H9 (cell line): ENCODE data around the gene C20orf96. TPM values are rescaled to one million over a fixed set of nuclear protein-coding genes. Genes with fewer than 3 reads are reported as not detected.

ENCODE experiments used
- DNase-seq: peaks from one replicate; pipeline ENCODE4 v3.0.0-alpha.2; 2017
- H2AFZ ChIP-seq: one replicate; pipeline ENCODE4 v1.6.1; 2013; ENCODE audit warnings: mild to moderate bottlenecking, low read length, control low read depth, moderate library complexity
- H2AK5ac ChIP-seq: 2 replicates; pipeline ENCODE4 v1.6.1; 2013; ENCODE audit warnings: low read length, control low read depth, mixed read lengths; ENCODE audit not compliant: insufficient read length
- H2BK120ac ChIP-seq: one replicate; pipeline ENCODE4 v1.6.1; 2013; ENCODE audit warnings: low read depth, mild to moderate bottlenecking, low read length, control low read depth, inconsistent platforms; ENCODE audit not compliant: poor library complexity, severe bottlenecking
- H2BK12ac ChIP-seq: 2 replicates; pipeline ENCODE4 v1.6.1; 2013; ENCODE audit warnings: low read length, control low read depth, mixed read lengths, low read depth; ENCODE audit not compliant: insufficient read length
- H2BK15ac ChIP-seq: 2 replicates; pipeline ENCODE4 v1.6.1; 2013; ENCODE audit warnings: low read depth, low read length, control low read depth
- H2BK20ac ChIP-seq: one replicate; pipeline ENCODE4 v1.6.1; 2013; ENCODE audit warnings: low read depth, mild to moderate bottlenecking, low read length, control low read depth, inconsistent platforms; ENCODE audit not compliant: poor library complexity, severe bottlenecking
- H2BK5ac ChIP-seq: 2 replicates; pipeline ENCODE4 v1.6.1; 2013; ENCODE audit warnings: low read length, control low read depth, mixed read lengths; ENCODE audit not compliant: insufficient read length
- H3K14ac ChIP-seq: 2 replicates; pipeline ENCODE4 v1.6.1; 2013; ENCODE audit warnings: low read length, control low read depth; ENCODE audit not compliant: insufficient read depth
- H3K18ac ChIP-seq: 2 replicates; pipeline ENCODE4 v1.6.1; 2013; ENCODE audit warnings: low read depth, mild to moderate bottlenecking, mixed read lengths, low read length, control low read depth; ENCODE audit not compliant: insufficient read length
- H3K23ac ChIP-seq: 2 replicates; pipeline ENCODE4 v1.6.1; 2013; ENCODE audit warnings: low read length, control low read depth, mixed read lengths, low read depth; ENCODE audit not compliant: insufficient read length
- H3K23me2 ChIP-seq: 2 replicates; pipeline ENCODE4 v1.6.1; 2013; ENCODE audit warnings: low read depth, mild to moderate bottlenecking, mixed read lengths, low read length, control low read depth; ENCODE audit not compliant: insufficient read length, poor library complexity, severe bottlenecking
- H3K27ac ChIP-seq: 2 replicates; pipeline ENCODE4 v1.5.1; 2013; ENCODE audit warnings: low read length, control low read depth, mixed read lengths, low read depth; ENCODE audit not compliant: insufficient read length
- H3K27me3 ChIP-seq: 2 replicates; pipeline ENCODE4 v1.6.1; 2013; ENCODE audit warnings: low read length, control low read depth, inconsistent platforms; ENCODE audit not compliant: insufficient read depth
- H3K4ac ChIP-seq: 2 replicates; pipeline ENCODE4 v1.6.1; 2013; ENCODE audit warnings: low read depth, mild to moderate bottlenecking, control low read depth, inconsistent platforms, low read length, moderate library complexity
- H3K4me1 ChIP-seq: 2 replicates; pipeline ENCODE4 v1.6.1; 2013; ENCODE audit warnings: low read length, control low read depth, inconsistent platforms; ENCODE audit not compliant: insufficient read depth
- H3K4me2 ChIP-seq: 2 replicates; pipeline ENCODE4 v1.6.1; 2013; ENCODE audit warnings: low read length, control low read depth, mixed read lengths; ENCODE audit not compliant: insufficient read length, insufficient read depth
- H3K56ac ChIP-seq: 2 replicates; pipeline ENCODE4 v1.6.1; 2013; ENCODE audit warnings: low read depth, mild to moderate bottlenecking, mixed read lengths, low read length, control low read depth; ENCODE audit not compliant: insufficient read length
- H3K79me1 ChIP-seq: 2 replicates; pipeline ENCODE4 v1.6.1; 2013; ENCODE audit warnings: low read depth, mild to moderate bottlenecking, moderate library complexity, low read length, control low read depth, inconsistent platforms; ENCODE audit not compliant: insufficient read depth, poor library complexity, severe bottlenecking
- H3K79me2 ChIP-seq: 2 replicates; pipeline ENCODE4 v1.6.1; 2013; ENCODE audit warnings: low read length, control low read depth, inconsistent platforms; ENCODE audit not compliant: insufficient read depth
- H3K9ac ChIP-seq: 2 replicates; pipeline ENCODE4 v1.6.1; 2013; ENCODE audit warnings: low read length, control low read depth, mixed read lengths; ENCODE audit not compliant: insufficient read length; ENCODE audit errors: extremely low read depth
- H3K9me3 ChIP-seq: one replicate; pipeline ENCODE4 v1.6.1; 2013; ENCODE audit warnings: low read depth, low read length, inconsistent platforms; ENCODE audit not compliant: control insufficient read depth
- H3T11ph ChIP-seq: one replicate; pipeline ENCODE4 v1.6.1; 2013; ENCODE audit warnings: mild to moderate bottlenecking, low read length, control low read depth, inconsistent platforms
- H4K20me1 ChIP-seq: one replicate; pipeline ENCODE4 v1.6.1; 2013; ENCODE audit not compliant: control insufficient read depth, insufficient read length, insufficient read depth
- H4K5ac ChIP-seq: 2 replicates; pipeline ENCODE4 v1.6.1; 2013; ENCODE audit warnings: low read depth, mild to moderate bottlenecking, mixed read lengths, low read length, control low read depth; ENCODE audit not compliant: insufficient read length
- H4K8ac ChIP-seq: replicated peaks from 2 replicates; pipeline ENCODE4 v1.6.1; 2013; ENCODE audit warnings: low read length, control low read depth, mixed read lengths, low read depth; ENCODE audit not compliant: insufficient read length
- H4K91ac ChIP-seq: 2 replicates; pipeline ENCODE4 v1.6.1; 2013; ENCODE audit warnings: low read depth, mild to moderate bottlenecking, moderate library complexity, mixed read lengths, low read length, control low read depth; ENCODE audit not compliant: insufficient read length
- H3K27ac Mint-ChIP-seq, 3 experiments: 2 replicates in 2 of 3; 3 replicates in 1 of 3; pipeline ENCODE4 v1.8.0; 2020 to 2021; ENCODE audit warnings: mixed read lengths in 3 of 3, mild to moderate bottlenecking in 1 of 3, moderate library complexity in 1 of 3
- H3K27me3 Mint-ChIP-seq: 2 replicates; pipeline ENCODE4 v1.8.0; 2021; ENCODE audit warnings: low read depth, mild to moderate bottlenecking, moderate library complexity, mixed read lengths
- H3K36me3 Mint-ChIP-seq, 3 experiments: 2 replicates in 2 of 3; 3 replicates in 1 of 3; pipeline ENCODE4 v1.8.0; 2020 to 2021; ENCODE audit warnings: low read depth in 3 of 3, mixed read lengths in 3 of 3; ENCODE audit not compliant: insufficient read depth in 1 of 3
- H3K4me1 Mint-ChIP-seq, 2 experiments: 2 replicates each; pipeline ENCODE4 v1.8.0; 2020; ENCODE audit warnings: mixed read lengths in 2 of 2
- H3K4me3 Mint-ChIP-seq, 2 experiments: 2 replicates in 1 of 2; 3 replicates in 1 of 2; pipeline ENCODE4 v1.8.0; 2020 to 2021; ENCODE audit warnings: mild to moderate bottlenecking in 2 of 2, mixed read lengths in 2 of 2, moderate library complexity in 1 of 2
- H3K9me3 Mint-ChIP-seq, 2 experiments: 2 replicates in 1 of 2; 3 replicates in 1 of 2; pipeline ENCODE4 v1.8.0; 2020; ENCODE audit warnings: mild to moderate bottlenecking in 2 of 2, mixed read lengths in 2 of 2, moderate library complexity in 1 of 2
- CTCF ChIP-seq: fragments of 200-600 bp; sonication (generic); conservative IDR thresholded peaks from 3 replicates; pipeline ENCODE4 v1.8.0; 2021; ENCODE audit warnings: antibody characterized with exemption, mild to moderate bottlenecking
- WGBS: extraction: QIAGEN DNeasy Blood & Tissue Kit; methylation state at CpG from one replicate; pipeline ENCODE4 v1.1.7; 2013; ENCODE audit warnings: missing lambda C conversion rate, low lambda C conversion rate, mixed read lengths; ENCODE audit not compliant: insufficient read length; ENCODE audit errors: extremely low coverage; 5-methylcytosine and 5-hydroxymethylcytosine counted together
- total RNA-seq: library from RNA; stranded (reverse); gene quantifications from 2 replicates; pipeline ENCODE4 v1.2.1, GENCODE V29; 2021

The C20orf96 gene
- total RNA-seq, 1 experiment from 2014 or later = 14.5 TPM

- H4K20me1 ChIP-seq = peaks cover 2% of the 10 kb centered on the region
- H2AFZ ChIP-seq = no peak overlapping the region
- H3K27ac ChIP-seq = no peak overlapping the region
- no peaks in the 10 kb centered on the region for H3K79me1 ChIP-seq
- Mint-ChIP-seq H3K36me3 (peaks cover 16 to 22% (median 21%) of the 10 kb centered on the region in 3 experiments; a peak in 6 of 7 replicates), H3K9me3 (peaks cover 0 to 2% of the 10 kb centered on the region in 2 experiments; a peak in 1 of 5 replicates), H3K27ac (peak overlapping the region in 1 of 3 experiments; percentile 91; a peak in 2 of 7 replicates), H3K4me1 (peaks cover 29 to 32% of the 10 kb centered on the region in 2 experiments), H3K27me3 (peaks cover 16% of the 10 kb centered on the region), H3K4me3 (peak overlapping the region; percentile 87 to 88)
- no peaks in the 10 kb centered on the region for H3K9me3 ChIP-seq
- peaks cover 12% of the 10 kb centered on the region for H3K23me2 ChIP-seq
- H3K4ac ChIP-seq = no peak overlapping the region
- H3K4me1 ChIP-seq = peaks cover 2% of the 10 kb centered on the region; the same call in 1 of the 2 replicates
- peaks cover 9% of the 10 kb centered on the region; the same call in 1 of the 2 replicates for H3K79me2 ChIP-seq
- no peak overlapping the region for H2BK5ac ChIP-seq
- no peak overlapping the region for H3K4me2 ChIP-seq
- no peak overlapping the region for H2BK12ac ChIP-seq
- H4K5ac ChIP-seq = no peak overlapping the region
- no peak overlapping the region for H2BK20ac ChIP-seq
- no peak overlapping the region for H3K9ac ChIP-seq
- no peak overlapping the region for H3K56ac ChIP-seq
- DNase-seq = no peak
- TF ChIP-seq CTCF = no peak
- no peak overlapping the region for H3K23ac ChIP-seq
- H4K91ac ChIP-seq = no peak overlapping the region
- no peak overlapping the region for H3T11ph ChIP-seq
- H3K18ac ChIP-seq = no peak overlapping the region
- H4K8ac ChIP-seq = no peak overlapping the region
- H2BK15ac ChIP-seq = no peak overlapping the region
- WGBS = no CpG with 5 or more reads among the region's 7 CpGs
- no peak overlapping the region for H2AK5ac ChIP-seq
- no peak overlapping the region for H2BK120ac ChIP-seq
- H3K14ac ChIP-seq = no peak overlapping the region
- peaks cover 3% of the 10 kb centered on the region; the same call in 1 of the 2 replicates for H3K27me3 ChIP-seq
Measured at GRCh38 chr20:328975-329695, 38.6 kb upstream of the C20orf96 start.
